PC-9 (cell line): Measurements from ENCODE around the gene ST7. TPM values are rescaled to one million over a fixed set of nuclear protein-coding genes. Genes with fewer than 3 reads are reported as not detected.

Experiments
- BruUV-seq: library from RNA; stranded (reverse); fragments of 400-500 nt; replicated peaks from 2 replicates; lab custom pipeline; 2021; lab: Mats Ljungman, UMichigan
- CTCF ChIA-PET: fragments of 300-600 bp; sonication (Branson Sonifier 250); formaldehyde crosslinking; loops from one replicate; lab custom pipeline; 2022; ENCODE audit warnings: antibody characterized with exemption; lab: Charles Lee
- POLR2A ChIA-PET: fragments of 300-600 bp; sonication (Branson Sonifier 250); formaldehyde crosslinking; loops from one replicate; lab custom pipeline; 2022; ENCODE audit warnings: antibody characterized with exemption; ENCODE audit not compliant: unreplicated experiment; lab: Charles Lee
- DNase-seq, 2 experiments: peaks; one replicate each; pipeline versions ENCODE4 v3.0.0 to v3.0.0-alpha.2; 2015 to 2022; ENCODE audit warnings: mixed read lengths in 1 of 2
- H2AFZ ChIP-seq: fragments of 200-600 bp; sonication (generic); 2 replicates; pipeline ENCODE4 v1.8.1; 2017; ENCODE audit warnings: antibody characterized with exemption
- H3F3A ChIP-seq: fragments of 200-600 bp; sonication (generic); 2 replicates; pipeline ENCODE4 v1.8.1; 2017; ENCODE audit warnings: antibody characterized with exemption, mild to moderate bottlenecking, low read depth; ENCODE audit not compliant: insufficient read depth
- H3K27ac ChIP-seq: fragments of 200-600 bp; sonication (generic); 2 replicates; pipeline ENCODE4 v1.6.1; 2016; ENCODE audit warnings: mixed run types
- H3K27me3 ChIP-seq: fragments of 200-600 bp; sonication (generic); 2 replicates; pipeline ENCODE4 v1.6.1; 2016; ENCODE audit warnings: low read depth, mixed run types; ENCODE audit not compliant: insufficient read depth
- H3K36me3 ChIP-seq: fragments of 200-600 bp; sonication (generic); 2 replicates; pipeline ENCODE4 v1.6.1; 2016; ENCODE audit warnings: low read depth, mixed run types
- H3K4me1 ChIP-seq: fragments of 200-600 bp; sonication (generic); replicated peaks from 2 replicates; pipeline ENCODE4 v1.6.1; 2016; ENCODE audit warnings: mixed run types; ENCODE audit not compliant: insufficient read depth
- H3K4me2 ChIP-seq: fragments of 200-600 bp; sonication (generic); 2 replicates; pipeline ENCODE4 v1.6.1; 2017; ENCODE audit warnings: mixed run types
- H3K4me3 ChIP-seq: fragments of 200-600 bp; sonication (generic); 2 replicates; pipeline ENCODE4 v1.6.1; 2016; ENCODE audit warnings: mixed run types
- H3K79me2 ChIP-seq: fragments of 200-600 bp; sonication (generic); 2 replicates; pipeline ENCODE4 v1.6.1; 2017; ENCODE audit warnings: low read depth, mixed run types
- H3K9me2 ChIP-seq: fragments of 200-600 bp; sonication (generic); 2 replicates; pipeline ENCODE4 v1.8.1; 2017; ENCODE audit warnings: mild to moderate bottlenecking; ENCODE audit not compliant: insufficient read depth
- H3K9me3 ChIP-seq: fragments of 200-600 bp; sonication (generic); 2 replicates; pipeline ENCODE4 v1.8.1; 2016; ENCODE audit warnings: low read depth; ENCODE audit not compliant: insufficient read depth
- H4K20me1 ChIP-seq: fragments of 200-600 bp; sonication (generic); 2 replicates; pipeline ENCODE4 v1.8.1; 2017; ENCODE audit not compliant: insufficient read depth
- CTCF ChIP-seq: fragments of 200-600 bp; sonication (generic); conservative IDR thresholded peaks from 2 replicates; pipeline ENCODE4 v1.6.1; 2017; ENCODE audit warnings: mixed run types, antibody characterized with exemption, mild to moderate bottlenecking, moderate library complexity
- EZH2 ChIP-seq: fragments of 200-600 bp; sonication (generic); IDR thresholded peaks from 2 replicates; pipeline ENCODE4 v1.8.0; 2017; ENCODE audit warnings: antibody characterized with exemption, low read depth
- intact Hi-C: fragments of 100-400 bp; cut with micrococcal nuclease; formaldehyde crosslinking; loops from one replicate; pipeline ENCODE4 v1.10.0; 2022; ENCODE audit not compliant: unreplicated experiment
- total RNA-seq: library from RNA; stranded (reverse); gene quantifications from 2 replicates; pipeline ENCODE4 v1.2.3, GENCODE V29; 2021

Gene ST7
- total RNA-seq, 1 experiment from 2014 or later, result 25.8 TPM

GRCh38 chr7:117230276-117231046, 277.2 kb downstream of the ST7 start:
- Histone ChIP-seq H2AFZ (no peak overlapping the region), H3K27me3 (no peaks in the 10 kb centered on the region), H4K20me1 (no peaks in the 10 kb centered on the region), H3K79me2 (no peaks in the 10 kb centered on the region), H3K4me3 (no peak overlapping the region), H3F3A (no peaks in the 10 kb centered on the region), H3K9me2 (no peaks in the 10 kb centered on the region; the same call in 1 of the 2 replicates), H3K4me1 (no peaks in the 10 kb centered on the region), H3K4me2 (no peak overlapping the region), H3K9me3 (no peaks in the 10 kb centered on the region), H3K36me3 (no peaks in the 10 kb centered on the region), H3K27ac (no peak overlapping the region)
- intact Hi-C loops, result no loop called here
- no peak for DNase-seq
- POLR2A ChIA-PET, result no interaction called here
- BruUV-seq, result no TSS peak
- CTCF ChIA-PET, result no interaction called here
- TF ChIP-seq CTCF, result no peak
- no peak for TF ChIP-seq EZH2

GRCh38 chr7:117231047-117231359, 277.7 kb downstream of the ST7 start:
- Histone ChIP-seq H2AFZ (no peak overlapping the region), H3F3A (no peaks in the 10 kb centered on the region), H3K4me2 (no peak overlapping the region), H3K4me1 (no peaks in the 10 kb centered on the region), H3K9me3 (no peaks in the 10 kb centered on the region), H3K36me3 (no peaks in the 10 kb centered on the region), H3K4me3 (no peak overlapping the region), H3K27me3 (no peaks in the 10 kb centered on the region), H4K20me1 (no peaks in the 10 kb centered on the region), H3K79me2 (no peaks in the 10 kb centered on the region), H3K27ac (no peak overlapping the region), H3K9me2 (no peaks in the 10 kb centered on the region; the same call in 1 of the 2 replicates)
- BruUV-seq, result no TSS peak
- no peak for DNase-seq
- intact Hi-C loops, result no loop called here
- POLR2A ChIA-PET, result no interaction called here
- CTCF ChIA-PET, result no interaction called here
- TF ChIP-seq EZH2, result no peak
- TF ChIP-seq CTCF, result no peak

- intact Hi-C loops, result no loop called here
- H3K4me3 ChIP-seq, result no peak overlapping the region
- POLR2A ChIA-PET, result no interaction called here
- TF ChIP-seq CTCF, result no peak
- no peak for TF ChIP-seq EZH2
- no peaks in the 10 kb centered on the region for H3K9me3 ChIP-seq
- H4K20me1 ChIP-seq, result no peaks in the 10 kb centered on the region
- H3K27me3 ChIP-seq, result no peaks in the 10 kb centered on the region
- CTCF ChIA-PET, result no interaction called here
- no peaks in the 10 kb centered on the region for H3K79me2 ChIP-seq
- no peaks in the 10 kb centered on the region for H3K9me2 ChIP-seq
- H3K36me3 ChIP-seq, result no peaks in the 10 kb centered on the region
- no peak overlapping the region for H3K27ac ChIP-seq
- no peak overlapping the region for H3K4me2 ChIP-seq
- no TSS peak for BruUV-seq
- H3K4me1 ChIP-seq, result no peaks in the 10 kb centered on the region
- no peaks in the 10 kb centered on the region for H3F3A ChIP-seq
- no peak for DNase-seq
- 0 out of 2 replicates have a peak overlapping the region, but pooled peaks have one; percentile 35 for H2AFZ ChIP-seq
These were observed 284.3 kb downstream of the ST7 start for GRCh38 chr7:117237646-117238045.
